Muscle of leg (tissue), 11 donors: ENCODE data around the gene SBNO1. TPM values are rescaled to one million over a fixed set of nuclear protein-coding genes. Genes with fewer than 3 reads are reported as not detected.
A peak's percentile ranks its signal among the peaks of the same experiment; 100 is the strongest.

Experiments
- DNase-seq: peaks from one replicate; pipeline ENCODE4 v3.0.0; 2013
- H3K27ac ChIP-seq: one replicate; pipeline ENCODE4 v1.5.1; 2013; ENCODE audit warnings: mild to moderate bottlenecking, low read length, control low read depth
- H3K27me3 ChIP-seq: one replicate; pipeline ENCODE4 v1.6.1; 2013; ENCODE audit warnings: low read length; ENCODE audit not compliant: control insufficient read depth, insufficient read depth
- H3K36me3 ChIP-seq: one replicate; pipeline ENCODE4 v1.6.1; 2013; ENCODE audit warnings: low read length; ENCODE audit not compliant: control insufficient read depth, insufficient read depth
- H3K4me1 ChIP-seq: one replicate; pipeline ENCODE4 v1.6.1; 2013; ENCODE audit warnings: low read length; ENCODE audit not compliant: control insufficient read depth, insufficient read depth
- H3K4me3 ChIP-seq: one replicate; pipeline ENCODE4 v1.5.1; 2013; ENCODE audit warnings: low read length, control low read depth
- H3K9me3 ChIP-seq: replicated peaks from 2 replicates; pipeline ENCODE4 v1.6.1; 2013; ENCODE audit warnings: low read depth, low read length; ENCODE audit not compliant: control insufficient read depth
- WGBS: methylation state at CpG from one replicate; pipeline ENCODE4 v1.1.5; 2013; ENCODE audit warnings: missing lambda C conversion rate; ENCODE audit not compliant: insufficient coverage; 5-methylcytosine and 5-hydroxymethylcytosine counted together
- polyA plus RNA-seq, 8 donors: library from polyadenylated mRNA; unstranded; fragments of 120-200 nt; gene quantifications; one replicate each; pipeline versions ENCODE4 v1.2.1 to v1.2.3, GENCODE V29; 2013; ENCODE audit warnings: inconsistent platforms in 1 of 8, low replicate concordance in 1 of 8; ENCODE audit not compliant: insufficient read length in 8 of 8, insufficient read depth in 1 of 8
- total RNA-seq: library from RNA; stranded (reverse); fragments of 120-200 nt; gene quantifications from one replicate; pipeline ENCODE4 v1.2.4, GENCODE V29; 2013

The SBNO1 gene
- total and polyA plus RNA-seq, 9 donors, result 9.8 to 19.9 (median 16.2) TPM

- Histone ChIP-seq H3K27me3 (no peaks in the 10 kb centered on the region), H3K9me3 (no peaks in the 10 kb centered on the region), H3K4me3 (no peak overlapping the region), H3K36me3 (peaks cover 53% of the 10 kb centered on the region), H3K27ac (peak overlapping the region; percentile 93), H3K4me1 (peaks cover 48% of the 10 kb centered on the region)
- 83% methylated on average over 13 of the region's 19 CpGs for WGBS
- no peak for DNase-seq
Measured at GRCh38 chr12:123266679-123267277, 97.9 kb downstream of the SBNO1 start.

GRCh38 chr12:123265851-123266678 is 98.6 kb downstream of the SBNO1 start:
- no peaks in the 10 kb centered on the region for H3K27me3 ChIP-seq
- H3K9me3 ChIP-seq, result no peaks in the 10 kb centered on the region
- H3K36me3 ChIP-seq, result peaks cover 58% of the 10 kb centered on the region
- no peak overlapping the region for H3K4me3 ChIP-seq
- H3K4me1 ChIP-seq, result peaks cover 48% of the 10 kb centered on the region
- DNase-seq, result no peak
- H3K27ac ChIP-seq, result no peak overlapping the region
- 84% methylated on average over 29 of the region's 35 CpGs for WGBS

DNA sequence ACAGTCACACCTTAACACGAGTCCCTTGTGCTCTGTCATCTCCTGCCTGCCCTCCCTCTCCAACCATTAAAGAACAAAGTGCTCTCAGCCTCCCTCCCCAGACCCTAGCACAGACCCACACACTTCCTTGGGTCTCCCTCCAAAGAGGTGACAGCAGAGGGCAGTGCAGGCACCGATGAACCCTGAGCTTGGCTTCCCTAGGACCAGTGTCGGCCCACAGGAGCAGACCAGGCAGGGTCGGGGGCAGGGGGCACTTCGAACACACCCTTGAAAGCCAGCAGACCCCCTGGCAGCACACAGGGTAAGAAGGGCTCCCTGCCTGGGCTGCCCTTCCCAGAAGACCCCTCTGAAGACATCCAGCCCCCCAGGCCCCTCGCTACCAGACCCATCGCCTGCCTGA is 100.0 kb downstream of the SBNO1 start:
- 48% methylated on average over 7 of the region's 7 CpGs for WGBS
- Histone ChIP-seq H3K27ac (no peak overlapping the region), H3K4me3 (no peak overlapping the region), H3K4me1 (peaks cover 39% of the 10 kb centered on the region), H3K27me3 (no peaks in the 10 kb centered on the region), H3K9me3 (no peaks in the 10 kb centered on the region), H3K36me3 (peaks cover 66% of the 10 kb centered on the region)
- no peak for DNase-seq

- Histone ChIP-seq H3K9me3 (no peaks in the 10 kb centered on the region), H3K36me3 (peaks cover 78% of the 10 kb centered on the region), H3K27me3 (no peaks in the 10 kb centered on the region), H3K4me1 (peaks cover 27% of the 10 kb centered on the region), H3K4me3 (no peak overlapping the region), H3K27ac (no peak overlapping the region)
- DNase-seq, result no peak
- WGBS, result 88% methylated on average over 7 of the region's 8 CpGs
Measured at GRCh38 chr12:123263196-123263817, 101.3 kb downstream of the SBNO1 start.

- no peak overlapping the region for H3K4me3 ChIP-seq
- H3K27ac ChIP-seq, result no peak overlapping the region
- no CpG with 5 or more reads among the region's 4 CpGs for WGBS
- H3K36me3 ChIP-seq, result peaks cover 79% of the 10 kb centered on the region
- H3K27me3 ChIP-seq, result no peaks in the 10 kb centered on the region
- peaks cover 6% of the 10 kb centered on the region for H3K4me1 ChIP-seq
- no peaks in the 10 kb centered on the region for H3K9me3 ChIP-seq
- DNase-seq, result no peak
Measured at GRCh38 chr12:123261196-123261595, 103.5 kb downstream of the SBNO1 start.

- 67% methylated on average over 7 of the region's 9 CpGs for WGBS
- H3K27ac ChIP-seq, result no peak overlapping the region
- H3K9me3 ChIP-seq, result no peaks in the 10 kb centered on the region
- H3K27me3 ChIP-seq, result no peaks in the 10 kb centered on the region
- H3K36me3 ChIP-seq, result peaks cover 70% of the 10 kb centered on the region
- DNase-seq, result no peak
- no peak overlapping the region for H3K4me3 ChIP-seq
- H3K4me1 ChIP-seq, result no peaks in the 10 kb centered on the region
Measured at GRCh38 chr12:123260081-123260480, 104.6 kb downstream of the SBNO1 start.

GRCh38 chr12:123258593-123258992 is 106.1 kb downstream of the SBNO1 start:
- no peak for DNase-seq
- Histone ChIP-seq H3K27me3 (no peaks in the 10 kb centered on the region), H3K4me1 (no peaks in the 10 kb centered on the region), H3K9me3 (no peaks in the 10 kb centered on the region), H3K36me3 (peaks cover 71% of the 10 kb centered on the region), H3K4me3 (no peak overlapping the region), H3K27ac (no peak overlapping the region)
- 78% methylated on average over 2 of the region's 4 CpGs for WGBS

DNA sequence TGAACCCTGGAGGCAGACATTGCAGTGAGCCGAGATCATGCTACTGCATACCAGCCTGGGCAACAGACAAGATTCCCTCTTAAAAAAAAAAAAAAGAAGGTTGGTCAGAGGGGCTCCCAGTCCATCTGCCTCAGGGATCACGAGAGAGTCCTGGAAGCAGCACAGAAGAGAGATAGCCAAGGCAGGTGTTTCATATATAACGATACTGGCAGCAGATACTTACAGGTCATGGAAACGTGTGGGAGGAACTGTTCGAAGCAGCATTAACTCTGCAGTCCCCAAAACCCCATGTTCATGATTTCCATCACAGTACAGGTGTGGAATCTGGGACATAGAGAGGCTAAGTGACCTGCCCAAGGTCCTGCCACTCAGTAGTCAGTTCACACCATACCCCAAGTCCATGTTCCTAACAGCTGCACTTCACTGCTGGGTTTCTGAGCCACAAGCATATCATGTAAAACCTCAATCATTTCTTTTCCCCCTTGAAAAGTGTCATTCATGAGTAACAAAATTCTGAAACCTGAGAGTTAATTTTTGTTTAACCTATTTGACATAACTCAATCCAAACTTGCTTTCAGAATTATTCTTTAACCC is 109.7 kb downstream of the SBNO1 start:
- WGBS, result no CpG with 5 or more reads among the region's 5 CpGs

GRCh38 chr12:123253641-123254459 is 110.8 kb downstream of the SBNO1 start:
- WGBS, result 78% methylated on average over 22 of the region's 24 CpGs
- Histone ChIP-seq H3K27me3 (no peaks in the 10 kb centered on the region), H3K36me3 (peaks cover 53% of the 10 kb centered on the region), H3K27ac (no peak overlapping the region), H3K4me1 (peaks cover 13% of the 10 kb centered on the region), H3K4me3 (no peak overlapping the region), H3K9me3 (no peaks in the 10 kb centered on the region)
- peak; percentile 18 for DNase-seq

More for the DNA sequence above, 109.7 kb downstream of the SBNO1 start:
- H3K27me3 ChIP-seq, result no peaks in the 10 kb centered on the region
- H3K4me3 ChIP-seq, result no peak overlapping the region
- peaks cover 13% of the 10 kb centered on the region for H3K4me1 ChIP-seq
- DNase-seq, result no peak
- no peaks in the 10 kb centered on the region for H3K9me3 ChIP-seq
- peaks cover 55% of the 10 kb centered on the region for H3K36me3 ChIP-seq
- no peak overlapping the region for H3K27ac ChIP-seq
